Esophagus muscularis mucosa (tissue), 4 donors: ENCODE results near the gene ADAMTS16. TPM values are rescaled to one million over a fixed set of nuclear protein-coding genes. Genes with fewer than 3 reads are reported as not detected.

Source experiments
- DNase-seq: peaks from one replicate; pipeline ENCODE4 v3.0.0-alpha.2; 2017; ENCODE audit errors: extremely low spot score
- H3K27ac ChIP-seq, 4 donors: fragments of 200-600 bp; sonication (generic); replicated peaks in 1 of 4; 1 replicate in 3 of 4; 2 replicates in 1 of 4; pipeline ENCODE4 v1.5.1; 2016 to 2019; ENCODE audit warnings: mild to moderate bottlenecking in 1 of 4
- H3K27me3 ChIP-seq, 4 donors: fragments of 200-600 bp; sonication (generic); one replicate each; pipeline versions ENCODE4 v1.5.1 to v1.6.0; 2016 to 2019
- H3K36me3 ChIP-seq, 4 donors: fragments of 200-600 bp; sonication (generic); one replicate each; pipeline ENCODE4 v1.5.1; 2016 to 2019
- H3K4me1 ChIP-seq, 4 donors: fragments of 200-600 bp; sonication (generic); one replicate each; pipeline ENCODE4 v1.5.1; 2016 to 2019
- H3K4me3 ChIP-seq, 4 donors: fragments of 200-600 bp; sonication (generic); 1 replicate in 2 of 4; 2 replicates in 2 of 4; pipeline ENCODE4 v1.5.1; 2016 to 2019; ENCODE audit warnings: mild to moderate bottlenecking in 4 of 4, moderate library complexity in 1 of 4
- H3K9me3 ChIP-seq, 4 donors: fragments of 200-600 bp; sonication (generic); 1 replicate in 3 of 4; 2 replicates in 1 of 4; pipeline ENCODE4 v1.5.1; 2016 to 2019
- EP300 ChIP-seq: sonication (generic); formaldehyde crosslinking; IDR thresholded peaks from one replicate; pipeline ENCODE4 v1.6.1; 2017; ENCODE audit warnings: antibody characterized with exemption
- POLR2A ChIP-seq: fragments of 450-650 bp; IDR thresholded peaks from one replicate; pipeline ENCODE4 v1.6.1; 2017; ENCODE audit warnings: antibody characterized with exemption, moderate library complexity, mild to moderate bottlenecking, low read depth
- POLR2AphosphoS5 ChIP-seq, 2 donors: sonication (generic); formaldehyde crosslinking; IDR thresholded peaks; one replicate each; pipeline ENCODE4 v1.6.1; 2017; ENCODE audit warnings: antibody characterized with exemption in 2 of 2
- WGBS: methylation state at CpG from one replicate; pipeline ENCODE4 v1.1.5; 2018; 5-methylcytosine and 5-hydroxymethylcytosine counted together
- intact Hi-C: fragments of 100-400 bp; cut with DNase I; formaldehyde crosslinking; loops from one replicate; pipeline ENCODE4 v1.15.1; 2023
- total RNA-seq, 4 donors: library from RNA; depleted of rRNA; stranded (reverse); fragments of >200 nt; gene quantifications; one replicate each; pipeline versions ENCODE4 v1.1.0 to v1.2.1, GENCODE V29; 2016
- TF ChIP-seq, protein P1 (sequence below), 3 experiments: fragments of 200-600 bp in 2 of 3; fragments of 450-650 bp in 1 of 3; sonication (generic) in 2 of 3; IDR thresholded peaks; one replicate each; pipeline ENCODE4 v1.5.1; 2017 to 2019; ENCODE audit warnings: antibody characterized with exemption in 3 of 3, mild to moderate bottlenecking in 2 of 3, moderate library complexity in 1 of 3

Gene ADAMTS16
- total RNA-seq, 4 donors from 2014 or later: 0.42 to 1.1 (median 0.50) TPM; not detected in 1

DNA sequence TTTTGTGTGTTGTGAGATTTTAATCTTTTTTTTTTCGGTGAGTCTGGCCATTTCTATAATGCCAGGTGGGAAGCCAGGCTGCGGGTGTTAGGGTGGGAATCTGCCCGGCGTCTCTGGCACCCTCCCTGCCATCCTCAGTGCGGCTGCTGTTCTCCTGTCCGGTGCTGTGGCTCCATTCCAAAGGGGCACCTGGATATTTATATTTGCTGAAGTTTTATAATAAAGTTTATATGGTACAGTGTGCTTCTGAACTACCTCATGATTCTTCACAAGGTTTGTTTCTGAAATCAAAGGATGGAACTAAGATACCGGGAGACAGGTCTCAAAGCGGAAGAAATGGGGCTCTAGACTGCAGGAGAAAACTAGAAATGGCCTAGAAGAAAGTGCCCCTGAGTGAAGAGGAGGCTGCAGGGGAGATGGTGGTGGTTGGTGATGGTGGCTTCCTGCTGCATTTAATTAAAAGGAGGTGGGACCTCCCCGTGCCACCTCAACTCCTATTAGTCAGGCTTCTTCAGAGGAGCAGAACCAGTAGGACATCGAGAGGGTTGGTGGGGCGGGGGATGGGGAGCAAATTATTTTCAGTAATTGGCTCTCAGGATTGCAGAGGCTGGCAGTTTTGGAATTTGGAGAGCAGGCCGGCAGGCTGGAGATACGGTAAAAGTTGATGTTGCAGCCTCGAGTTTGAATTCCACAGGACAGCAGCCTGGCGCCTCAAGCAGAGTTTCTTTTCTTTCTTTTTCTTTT, 180.1 kb downstream of the ADAMTS16 start:
- Histone ChIP-seq H3K4me1 (no peaks in the 10 kb centered on the region), H3K27ac (no peak overlapping the region), H3K27me3 (no peaks in the 10 kb centered on the region), H3K4me3 (no peak overlapping the region), H3K36me3 (no peaks in the 10 kb centered on the region), H3K9me3 (no peaks in the 10 kb centered on the region)
- intact Hi-C loops: no loop called here
- DNase-seq: no peak
- TF ChIP-seq, protein P1, sequence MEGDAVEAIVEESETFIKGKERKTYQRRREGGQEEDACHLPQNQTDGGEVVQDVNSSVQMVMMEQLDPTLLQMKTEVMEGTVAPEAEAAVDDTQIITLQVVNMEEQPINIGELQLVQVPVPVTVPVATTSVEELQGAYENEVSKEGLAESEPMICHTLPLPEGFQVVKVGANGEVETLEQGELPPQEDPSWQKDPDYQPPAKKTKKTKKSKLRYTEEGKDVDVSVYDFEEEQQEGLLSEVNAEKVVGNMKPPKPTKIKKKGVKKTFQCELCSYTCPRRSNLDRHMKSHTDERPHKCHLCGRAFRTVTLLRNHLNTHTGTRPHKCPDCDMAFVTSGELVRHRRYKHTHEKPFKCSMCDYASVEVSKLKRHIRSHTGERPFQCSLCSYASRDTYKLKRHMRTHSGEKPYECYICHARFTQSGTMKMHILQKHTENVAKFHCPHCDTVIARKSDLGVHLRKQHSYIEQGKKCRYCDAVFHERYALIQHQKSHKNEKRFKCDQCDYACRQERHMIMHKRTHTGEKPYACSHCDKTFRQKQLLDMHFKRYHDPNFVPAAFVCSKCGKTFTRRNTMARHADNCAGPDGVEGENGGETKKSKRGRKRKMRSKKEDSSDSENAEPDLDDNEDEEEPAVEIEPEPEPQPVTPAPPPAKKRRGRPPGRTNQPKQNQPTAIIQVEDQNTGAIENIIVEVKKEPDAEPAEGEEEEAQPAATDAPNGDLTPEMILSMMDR (IDR thresholded peaks at IDR 0.05): no peak
- no peak for TF ChIP-seq POLR2A
- no peak for TF ChIP-seq EP300
- TF ChIP-seq POLR2AphosphoS5 (IDR thresholded peaks at IDR 0.05): no peak
- WGBS: 78% methylated on average over 15 of the region's 15 CpGs

DNA sequence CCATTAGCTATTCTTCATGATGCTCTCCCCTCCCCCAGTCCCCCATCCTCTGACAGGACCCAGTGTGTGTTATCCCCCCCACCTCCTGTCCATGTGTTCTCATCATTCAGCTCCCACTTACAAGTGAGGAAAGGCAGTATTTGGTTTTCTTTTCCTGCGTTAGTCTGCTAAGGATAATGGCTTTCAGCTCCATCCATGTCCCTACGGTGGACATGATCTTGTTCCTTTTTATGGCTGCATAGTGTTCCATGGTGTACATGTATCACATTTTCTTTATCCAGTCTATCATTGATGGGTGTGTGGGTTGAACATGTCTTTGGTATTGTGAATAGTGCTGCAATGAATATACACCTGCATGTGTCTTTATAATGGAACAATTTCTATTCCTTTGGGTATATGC, 181.0 kb downstream of the ADAMTS16 start:
- Histone ChIP-seq H3K4me3 (no peak overlapping the region), H3K36me3 (no peaks in the 10 kb centered on the region), H3K4me1 (no peaks in the 10 kb centered on the region), H3K27me3 (no peaks in the 10 kb centered on the region), H3K27ac (no peak overlapping the region), H3K9me3 (no peaks in the 10 kb centered on the region)
- no peak for DNase-seq
- 91% methylated on average over 2 of the region's 2 CpGs for WGBS
- TF ChIP-seq POLR2A (no peak), POLR2AphosphoS5 (IDR thresholded peaks at IDR 0.05) (no peak), EP300 (no peak)
- intact Hi-C loops: no loop called here

DNA sequence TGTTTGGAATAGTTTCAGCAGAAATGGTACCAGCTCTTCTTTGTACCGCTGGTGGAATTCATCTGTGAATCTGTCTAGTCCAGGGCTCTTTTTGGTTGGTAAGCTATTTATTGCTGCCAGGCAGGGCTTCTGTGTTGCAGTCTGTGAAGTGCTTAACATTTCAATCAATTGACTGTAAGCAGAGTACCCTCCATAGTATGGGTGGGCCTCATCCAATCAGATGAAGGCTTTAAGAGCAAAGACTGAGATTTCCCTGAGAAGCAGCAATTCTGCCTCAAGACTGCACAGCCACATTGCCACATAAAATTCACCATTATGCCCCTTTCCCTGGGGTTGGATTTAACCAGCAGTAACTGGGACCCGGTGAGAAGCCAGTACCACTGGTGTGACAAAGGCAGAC, 183.4 kb downstream of the ADAMTS16 start:
- intact Hi-C loops: no loop called here
- DNase-seq: no peak
- Histone ChIP-seq H3K27ac (no peak overlapping the region), H3K9me3 (no peaks in the 10 kb centered on the region), H3K4me3 (no peak overlapping the region), H3K36me3 (no peaks in the 10 kb centered on the region), H3K27me3 (no peaks in the 10 kb centered on the region), H3K4me1 (no peaks in the 10 kb centered on the region)
- WGBS: 93% methylated on average over 2 of the region's 2 CpGs
- TF ChIP-seq, protein P1 (IDR thresholded peaks at IDR 0.05): no peak
- TF ChIP-seq POLR2A: no peak

DNA sequence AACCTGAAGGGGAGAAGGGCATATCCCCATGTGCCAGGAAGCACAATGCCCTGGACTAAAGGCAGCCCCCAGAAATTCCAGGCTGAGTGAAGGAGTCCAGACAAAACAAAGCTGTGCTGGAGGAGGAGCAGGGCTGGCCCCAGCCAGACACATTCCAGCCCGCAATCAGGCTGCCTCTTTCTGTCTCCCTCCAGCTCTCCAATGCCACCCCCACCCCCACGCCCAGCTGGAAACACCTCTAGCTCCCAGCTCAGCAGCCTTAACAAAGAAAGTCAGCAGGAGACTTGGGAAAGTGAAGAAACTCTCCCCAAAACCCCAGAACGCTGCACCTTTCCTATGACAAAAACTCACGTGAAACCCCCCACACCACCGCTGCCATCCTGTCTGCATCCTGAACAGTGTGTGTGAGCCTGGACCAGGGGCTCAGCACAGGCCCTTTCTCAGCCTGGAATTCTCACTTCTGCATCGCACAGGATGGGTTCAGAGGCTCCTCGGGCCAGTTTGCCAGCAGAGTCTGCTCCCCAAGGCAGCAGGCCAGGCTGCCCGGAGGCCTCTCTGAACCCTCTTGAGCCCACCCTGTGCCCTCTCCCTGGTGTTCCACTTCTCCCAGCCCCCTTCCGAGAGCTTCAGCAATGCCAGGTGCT, 186.1 kb downstream of the ADAMTS16 start:
- no peak for DNase-seq
- intact Hi-C loops: no loop called here
- H3K9me3 ChIP-seq: no peaks in the 10 kb centered on the region
- H3K27me3 ChIP-seq: no peaks in the 10 kb centered on the region
- no peaks in the 10 kb centered on the region for H3K36me3 ChIP-seq
- H3K4me3 ChIP-seq: no peak overlapping the region
- TF ChIP-seq, protein P1 (IDR thresholded peaks at IDR 0.05): no peak
- TF ChIP-seq POLR2AphosphoS5 (IDR thresholded peaks at IDR 0.05): no peak
- no peak for TF ChIP-seq EP300
- no peak for TF ChIP-seq POLR2A
- no peaks in the 10 kb centered on the region for H3K4me1 ChIP-seq
- H3K27ac ChIP-seq: no peak overlapping the region
- 49% methylated on average over 9 of the region's 9 CpGs for WGBS

DNA sequence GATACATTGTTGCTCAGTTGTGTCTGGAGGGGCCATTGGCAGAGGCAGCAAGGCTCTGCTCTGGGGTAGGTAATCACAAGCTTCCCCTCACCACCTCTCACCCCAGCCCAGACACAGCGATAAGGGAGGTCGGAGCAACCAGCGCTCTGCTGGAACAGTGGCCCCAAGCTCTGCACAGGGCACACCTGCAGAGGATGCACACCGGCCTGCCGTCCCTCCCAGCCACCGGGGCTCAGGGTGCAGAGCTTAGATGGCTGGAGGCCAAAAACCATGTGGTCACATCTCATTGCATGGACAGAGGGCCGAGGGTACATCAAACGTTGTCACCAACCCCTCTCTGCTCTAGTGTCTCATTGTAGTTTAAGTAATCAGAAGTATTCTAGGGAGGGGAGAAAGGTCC, 187.0 kb downstream of the ADAMTS16 start:
- no peak overlapping the region for H3K4me3 ChIP-seq
- H3K27ac ChIP-seq: no peak overlapping the region
- no peak for TF ChIP-seq EP300
- no peaks in the 10 kb centered on the region for H3K36me3 ChIP-seq
- intact Hi-C loops: no loop called here
- no peaks in the 10 kb centered on the region for H3K9me3 ChIP-seq
- 87% methylated on average over 4 of the region's 8 CpGs for WGBS
- H3K4me1 ChIP-seq: no peaks in the 10 kb centered on the region
- no peaks in the 10 kb centered on the region for H3K27me3 ChIP-seq
- DNase-seq: no peak
